Forelimb muscle (tissue), 1 donor: Measurements from ENCODE around the gene RAB20. TPM values are rescaled to one million over a fixed set of nuclear protein-coding genes. Genes with fewer than 3 reads are reported as not detected.
"Not testable (repeated sequence)": the region's sequence is repeated elsewhere in the genome, so short reads cannot be mapped to it uniquely, and the experiment has no call there.

Experiments used
- DNase-seq: peaks from one replicate; pipeline ENCODE4 v3.0.0-alpha.2; 2013; ENCODE audit warnings: low read depth
- polyA plus RNA-seq: library from polyadenylated mRNA; unstranded; fragments of 120-200 nt; gene quantifications from one replicate; pipeline ENCODE4 v1.2.1, GENCODE V29; 2013; ENCODE audit not compliant: insufficient read length

The RAB20 gene
- polyA plus RNA-seq, 1 donor, result 1.8 TPM

- DNase-seq, result no peak
These were observed 51.3 kb downstream of the RAB20 start for GRCh38 chr13:110509971-110510786.

GRCh38 chr13:110509478-110509926 lies 52.0 kb downstream of the RAB20 start:
- DNase-seq, result no peak

GRCh38 chr13:110507678-110508381 lies 53.7 kb downstream of the RAB20 start:
- no peak for DNase-seq

- DNase-seq, result no peak
These were observed 54.5 kb downstream of the RAB20 start for GRCh38 chr13:110506859-110507566.

GRCh38 chr13:110506396-110506795 lies 55.1 kb downstream of the RAB20 start:
- no peak for DNase-seq

GRCh38 chr13:110505594-110505993 lies 55.9 kb downstream of the RAB20 start:
- no peak for DNase-seq

- no peak for DNase-seq
These were observed 57.5 kb downstream of the RAB20 start for GRCh38 chr13:110503979-110504499.

GRCh38 chr13:110503037-110503901 lies 58.3 kb downstream of the RAB20 start:
- no peak for DNase-seq

GRCh38 chr13:110501188-110501587 lies 60.3 kb downstream of the RAB20 start:
- DNase-seq, result no peak

- DNase-seq, result no peak
These were observed 61.2 kb downstream of the RAB20 start for GRCh38 chr13:110500341-110500740.

GRCh38 chr13:110499621-110500281 lies 61.8 kb downstream of the RAB20 start:
- no peak for DNase-seq

- no peak for DNase-seq
These were observed 62.8 kb downstream of the RAB20 start for GRCh38 chr13:110498765-110499164.

GRCh38 chr13:110498327-110498726 lies 63.2 kb downstream of the RAB20 start:
- DNase-seq, result no peak

GRCh38 chr13:110497896-110498295 lies 63.6 kb downstream of the RAB20 start:
- not testable (repeated sequence) for DNase-seq

GRCh38 chr13:110497003-110497402 lies 64.5 kb downstream of the RAB20 start:
- DNase-seq, result no peak

GRCh38 chr13:110496281-110496680 lies 65.2 kb downstream of the RAB20 start:
- DNase-seq, result no peak

- no peak for DNase-seq
These were observed 65.6 kb downstream of the RAB20 start for GRCh38 chr13:110495881-110496280.

GRCh38 chr13:110495376-110495775 lies 66.1 kb downstream of the RAB20 start:
- DNase-seq, result no peak

- no peak for DNase-seq
These were observed 67.9 kb downstream of the RAB20 start for GRCh38 chr13:110493613-110494012.
